Calu3 (cell line): Measurements from ENCODE around the gene CLEC4F. TPM values are rescaled to one million over a fixed set of nuclear protein-coding genes. Genes with fewer than 3 reads are reported as not detected.

Experiments
- BruUV-seq: library from RNA; stranded (reverse); fragments of 400-500 nt; replicated peaks from 2 replicates; lab custom pipeline; 2021; lab: Mats Ljungman, UMichigan
- CTCF ChIA-PET: fragments of 300-600 bp; sonication (Branson Sonifier 250); formaldehyde crosslinking; loops from one replicate; lab custom pipeline; 2022; ENCODE audit warnings: antibody characterized with exemption; lab: Charles Lee
- DNase-seq: peaks from one replicate; pipeline ENCODE4 v3.0.0; 2022
- H3K27ac Mint-ChIP-seq: one replicate; pipeline ENCODE4 v1.8.0; 2022; ENCODE audit warnings: mixed read lengths; ENCODE audit not compliant: unreplicated experiment
- H3K27me3 Mint-ChIP-seq: one replicate; pipeline ENCODE4 v1.8.0; 2022; ENCODE audit warnings: mixed read lengths; ENCODE audit not compliant: unreplicated experiment
- H3K36me3 Mint-ChIP-seq: one replicate; pipeline ENCODE4 v1.8.0; 2022; ENCODE audit warnings: mild to moderate bottlenecking, moderate library complexity, mixed read lengths; ENCODE audit not compliant: insufficient read depth, unreplicated experiment
- H3K4me1 Mint-ChIP-seq: one replicate; pipeline ENCODE4 v1.8.0; 2022; ENCODE audit warnings: mild to moderate bottlenecking, low read depth, mixed read lengths; ENCODE audit not compliant: unreplicated experiment
- H3K4me3 Mint-ChIP-seq: one replicate; pipeline ENCODE4 v1.8.0; 2022; ENCODE audit warnings: mild to moderate bottlenecking, low read depth, moderate library complexity, mixed read lengths; ENCODE audit not compliant: unreplicated experiment
- H3K9me3 Mint-ChIP-seq: one replicate; pipeline ENCODE4 v1.8.0; 2022; ENCODE audit warnings: low read depth, mixed read lengths; ENCODE audit not compliant: unreplicated experiment
- intact Hi-C: fragments of 100-400 bp; cut with micrococcal nuclease; formaldehyde crosslinking; loops from one replicate; pipeline ENCODE4 v1.10.0; 2022; ENCODE audit not compliant: unreplicated experiment
- total RNA-seq: library from RNA; stranded (reverse); gene quantifications from 2 replicates; pipeline ENCODE4 v1.2.3, GENCODE V29; 2022
- TF ChIP-seq, protein P1 (sequence below): fragments of 200-600 bp; IDR thresholded peaks from one replicate; pipeline ENCODE4 v1.8.0; 2022; ENCODE audit warnings: antibody characterized with exemption; ENCODE audit not compliant: unreplicated experiment

The CLEC4F gene
- total RNA-seq, 1 experiment from 2014 or later: not detected

DNA sequence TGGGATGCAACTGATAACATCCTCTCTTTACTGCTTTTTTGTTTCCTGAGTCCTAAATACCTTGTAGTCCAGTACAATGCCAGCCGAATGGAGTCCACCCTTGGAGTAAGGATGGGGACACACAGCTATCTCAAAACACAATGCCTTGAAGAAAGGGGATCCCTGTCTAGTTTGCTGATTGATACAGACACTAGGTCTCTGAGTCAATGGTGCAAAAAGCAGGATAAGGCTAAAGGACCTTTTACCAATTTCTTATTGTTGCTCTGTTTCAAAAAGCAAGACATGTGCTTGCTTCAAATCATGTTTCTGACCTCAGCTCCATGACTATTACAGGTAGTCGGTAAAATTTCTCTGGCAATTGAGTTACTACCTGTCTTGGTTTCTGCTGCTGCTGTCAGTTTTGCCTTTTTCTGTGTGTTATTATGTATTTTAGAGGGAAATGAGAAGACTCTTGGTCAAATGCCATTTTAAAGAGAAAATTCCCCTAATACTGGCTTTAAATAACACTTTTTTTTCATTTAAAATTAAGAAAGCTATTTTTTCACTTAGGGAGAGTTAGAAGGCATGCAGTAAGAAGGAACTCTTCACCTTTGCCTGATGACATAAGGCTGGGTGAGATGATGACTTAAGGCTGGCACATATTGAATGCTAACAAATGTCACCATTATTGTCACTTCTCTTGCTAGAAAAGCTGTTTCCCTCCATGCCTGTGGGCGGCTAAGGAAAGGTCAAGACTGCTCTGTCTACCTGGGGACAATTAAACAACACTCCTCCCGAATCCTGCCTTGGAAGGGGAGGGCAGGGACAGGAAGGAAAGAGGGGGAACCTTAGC, 25.0 kb downstream of the CLEC4F start:
- Mint-ChIP-seq H3K4me3 (no peak overlapping the region), H3K4me1 (no peaks in the 10 kb centered on the region), H3K27me3 (peaks cover 94% of the 10 kb centered on the region), H3K9me3 (no peaks in the 10 kb centered on the region), H3K27ac (no peak overlapping the region), H3K36me3 (no peaks in the 10 kb centered on the region)
- intact Hi-C loops: no loop called here
- CTCF ChIA-PET: no interaction called here
- DNase-seq: no peak
- TF ChIP-seq, protein P1, sequence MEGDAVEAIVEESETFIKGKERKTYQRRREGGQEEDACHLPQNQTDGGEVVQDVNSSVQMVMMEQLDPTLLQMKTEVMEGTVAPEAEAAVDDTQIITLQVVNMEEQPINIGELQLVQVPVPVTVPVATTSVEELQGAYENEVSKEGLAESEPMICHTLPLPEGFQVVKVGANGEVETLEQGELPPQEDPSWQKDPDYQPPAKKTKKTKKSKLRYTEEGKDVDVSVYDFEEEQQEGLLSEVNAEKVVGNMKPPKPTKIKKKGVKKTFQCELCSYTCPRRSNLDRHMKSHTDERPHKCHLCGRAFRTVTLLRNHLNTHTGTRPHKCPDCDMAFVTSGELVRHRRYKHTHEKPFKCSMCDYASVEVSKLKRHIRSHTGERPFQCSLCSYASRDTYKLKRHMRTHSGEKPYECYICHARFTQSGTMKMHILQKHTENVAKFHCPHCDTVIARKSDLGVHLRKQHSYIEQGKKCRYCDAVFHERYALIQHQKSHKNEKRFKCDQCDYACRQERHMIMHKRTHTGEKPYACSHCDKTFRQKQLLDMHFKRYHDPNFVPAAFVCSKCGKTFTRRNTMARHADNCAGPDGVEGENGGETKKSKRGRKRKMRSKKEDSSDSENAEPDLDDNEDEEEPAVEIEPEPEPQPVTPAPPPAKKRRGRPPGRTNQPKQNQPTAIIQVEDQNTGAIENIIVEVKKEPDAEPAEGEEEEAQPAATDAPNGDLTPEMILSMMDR: no peak
- no TSS peak for BruUV-seq

DNA sequence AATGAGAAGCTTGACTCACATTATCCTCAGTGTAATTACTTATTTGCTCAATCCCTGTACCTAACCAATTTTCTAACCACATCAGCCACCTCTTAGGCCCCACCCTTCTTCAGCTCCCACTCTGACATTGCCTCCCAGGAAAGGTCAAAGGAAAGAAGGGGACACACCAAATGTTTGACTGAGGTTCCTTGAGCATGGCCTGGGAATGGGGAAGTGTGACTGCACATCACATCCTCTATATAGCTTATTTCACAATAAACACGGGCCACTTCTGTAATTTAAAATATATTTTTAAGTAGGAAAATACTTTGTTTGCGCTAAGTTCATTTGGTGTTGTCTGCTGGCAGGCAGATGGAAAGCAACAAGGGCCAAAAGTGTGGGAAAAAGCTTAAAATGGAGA, 26.9 kb downstream of the CLEC4F start:
- no peaks in the 10 kb centered on the region for H3K36me3 Mint-ChIP-seq
- H3K27me3 Mint-ChIP-seq: peaks cover 82% of the 10 kb centered on the region
- DNase-seq: no peak
- TF ChIP-seq, protein P1: no peak
- BruUV-seq: no TSS peak
- H3K9me3 Mint-ChIP-seq: no peaks in the 10 kb centered on the region
- no peak overlapping the region for H3K27ac Mint-ChIP-seq
- no peaks in the 10 kb centered on the region for H3K4me1 Mint-ChIP-seq
- CTCF ChIA-PET: no interaction called here
- intact Hi-C loops: no loop called here
- no peak overlapping the region for H3K4me3 Mint-ChIP-seq

DNA sequence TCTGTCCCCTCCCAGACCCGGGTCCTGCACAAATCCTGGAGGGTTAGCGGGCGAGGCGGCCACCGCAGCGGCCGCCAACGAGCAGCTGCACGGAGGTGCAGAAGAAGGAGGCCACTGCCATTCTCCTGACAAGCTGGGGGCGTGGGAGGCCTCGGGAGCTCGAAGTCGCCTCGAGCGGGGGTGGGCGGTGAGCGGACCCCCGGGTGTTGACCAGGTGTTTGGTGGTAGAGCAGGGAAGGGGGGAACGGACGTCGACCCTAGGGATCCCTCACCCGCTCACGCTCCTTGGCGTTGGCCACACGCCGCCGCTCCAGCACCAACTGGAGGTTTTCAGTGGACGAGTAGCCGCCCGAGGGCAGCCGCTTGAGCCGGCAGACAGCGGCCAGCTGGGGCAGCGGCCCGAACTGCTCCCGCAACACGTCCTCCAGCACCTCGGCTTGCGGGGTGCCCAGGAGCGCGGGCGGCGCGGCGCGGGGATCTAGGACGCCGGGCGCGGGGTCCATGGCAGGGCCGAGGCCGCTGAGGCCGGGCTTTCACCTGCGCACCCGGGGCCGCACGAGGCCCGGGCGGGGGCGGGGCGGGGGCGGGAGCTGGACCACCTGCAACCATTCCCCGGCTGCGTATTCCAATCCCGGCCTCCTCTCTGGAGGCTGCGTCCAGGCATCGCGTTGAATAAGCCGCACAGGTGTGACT, 30.1 kb downstream of the CLEC4F start, which contains the start of gene FIGLA:
Gene FIGLA, minus strand, starts transcription at position 508 of the 693 bp plus-strand sequence. Its CDS starts 5 bp downstream, at position 503.
- H3K36me3 Mint-ChIP-seq: no peaks in the 10 kb centered on the region
- BruUV-seq: no TSS peak
- TF ChIP-seq, protein P1: no peak
- intact Hi-C loops: no loop called here
- H3K4me1 Mint-ChIP-seq: no peaks in the 10 kb centered on the region
- CTCF ChIA-PET: interaction anchor here (0.7 kb wide), 1 partner anchor 18 kb away, joined by 4 read pairs; no protein-coding TSS in a partner anchor
- no peak for DNase-seq
- H3K9me3 Mint-ChIP-seq: no peaks in the 10 kb centered on the region
- H3K27ac Mint-ChIP-seq: no peak within 1 kb of the TSS
- H3K4me3 Mint-ChIP-seq: no peak within 1 kb of the TSS
- H3K27me3 Mint-ChIP-seq: peaks cover 77% of the 10 kb centered on the region

DNA sequence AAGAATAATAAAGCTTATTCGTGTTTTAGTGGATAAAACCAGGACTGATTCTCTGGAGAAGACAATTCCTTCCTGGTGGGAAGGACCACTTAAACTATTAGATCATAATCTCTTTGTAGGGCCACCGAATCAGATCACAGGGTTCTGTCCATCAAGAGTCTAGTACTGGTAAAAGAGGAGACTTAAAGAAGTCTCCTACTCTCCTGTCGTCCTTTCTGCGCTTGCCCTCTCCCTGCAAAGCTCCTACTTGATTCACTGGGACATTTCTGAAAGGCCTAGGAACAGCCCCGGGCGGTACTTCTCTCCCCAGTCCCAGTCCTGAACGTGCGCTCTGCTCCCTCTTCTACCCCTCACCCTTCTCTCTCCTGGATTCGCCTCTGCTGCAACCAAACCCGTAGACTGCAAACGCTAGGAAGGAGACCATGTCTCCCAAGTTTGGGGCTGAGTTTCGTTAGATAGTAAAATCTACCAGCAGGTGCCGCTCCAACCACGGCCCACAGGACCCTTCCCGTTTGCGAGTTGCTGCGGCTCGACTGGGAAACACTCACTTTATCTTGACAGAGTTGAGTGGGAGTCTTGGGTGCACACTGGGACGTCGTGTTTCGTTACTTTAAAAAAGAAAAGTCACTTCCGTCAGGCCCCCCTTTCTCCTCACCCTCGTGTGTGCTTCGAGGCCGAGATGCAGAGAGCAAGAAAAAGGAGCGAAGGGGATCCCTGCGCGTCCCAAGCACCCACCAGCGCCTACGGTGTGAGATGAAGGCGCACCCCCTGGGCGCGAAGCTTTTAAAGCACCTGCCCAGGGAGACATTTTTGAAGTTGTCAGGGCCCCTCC, 30.9 kb downstream of the CLEC4F start:
- no peak overlapping the region for H3K4me3 Mint-ChIP-seq
- DNase-seq: peak; percentile 61
- no peaks in the 10 kb centered on the region for H3K36me3 Mint-ChIP-seq
- TF ChIP-seq, protein P1: peak; percentile 42
- peaks cover 69% of the 10 kb centered on the region for H3K27me3 Mint-ChIP-seq
- BruUV-seq: no TSS peak
- intact Hi-C loops: loop anchor here (2.0 to 10.0 kb wide), 3 partner anchors 73 to 485 kb away; partner anchors contain the start of gene FAM136A
- no peaks in the 10 kb centered on the region for H3K9me3 Mint-ChIP-seq
- no peaks in the 10 kb centered on the region for H3K4me1 Mint-ChIP-seq
- H3K27ac Mint-ChIP-seq: no peak overlapping the region
- CTCF ChIA-PET: interaction anchor here (0.6 to 0.7 kb wide), 3 partner anchors 18 to 146 kb away, joined by 3 to 6 read pairs (median 4); no protein-coding TSS in a partner anchor
